BLaER1 treated with 17β-estradiol and CSF1 and Interleukin-3, amounts not matched to agents 10 nM and 100 nM (cell line): ENCODE measurements around the gene OGDH.

Source experiments
- H3K27ac ChIP-seq, 11 experiments: shearing (Covaris generic); formaldehyde crosslinking; 2 replicates each; pipeline ENCODE4 v1.8.1; 2022
- H3K27me3 ChIP-seq, 11 experiments: shearing (Covaris generic); formaldehyde crosslinking; 2 replicates each; pipeline ENCODE4 v1.8.1; 2022
- H3K36me3 ChIP-seq, 11 experiments: shearing (Covaris generic); formaldehyde crosslinking; 2 replicates each; pipeline ENCODE4 v1.8.1; 2022
- H3K4me1 ChIP-seq, 10 experiments: shearing (Covaris generic); formaldehyde crosslinking; 2 replicates each; pipeline ENCODE4 v1.8.1; 2022
- H3K4me2 ChIP-seq, 11 experiments: shearing (Covaris generic); formaldehyde crosslinking; 2 replicates each; pipeline ENCODE4 v1.8.1; 2022
- H3K4me3 ChIP-seq, 10 experiments: shearing (Covaris generic); formaldehyde crosslinking; 2 replicates each; pipeline ENCODE4 v1.8.1; 2022
- H3K9ac ChIP-seq, 11 experiments: shearing (Covaris generic); formaldehyde crosslinking; 2 replicates each; pipeline ENCODE4 v1.8.1; 2022
- H3K9me3 ChIP-seq, 11 experiments: shearing (Covaris generic); formaldehyde crosslinking; replicated peaks in 1 of 11; 2 replicates each; pipeline ENCODE4 v1.8.1; 2022
- H4K20me1 ChIP-seq, 11 experiments: shearing (Covaris generic); formaldehyde crosslinking; 2 replicates each; pipeline ENCODE4 v1.8.1; 2022
- Cebpa-rat ChIP-seq, 11 experiments: shearing (Covaris generic); IDR thresholded peaks; 2 replicates each; pipeline ENCODE4 v1.8.1; 2022

OGDH gene

DNA sequence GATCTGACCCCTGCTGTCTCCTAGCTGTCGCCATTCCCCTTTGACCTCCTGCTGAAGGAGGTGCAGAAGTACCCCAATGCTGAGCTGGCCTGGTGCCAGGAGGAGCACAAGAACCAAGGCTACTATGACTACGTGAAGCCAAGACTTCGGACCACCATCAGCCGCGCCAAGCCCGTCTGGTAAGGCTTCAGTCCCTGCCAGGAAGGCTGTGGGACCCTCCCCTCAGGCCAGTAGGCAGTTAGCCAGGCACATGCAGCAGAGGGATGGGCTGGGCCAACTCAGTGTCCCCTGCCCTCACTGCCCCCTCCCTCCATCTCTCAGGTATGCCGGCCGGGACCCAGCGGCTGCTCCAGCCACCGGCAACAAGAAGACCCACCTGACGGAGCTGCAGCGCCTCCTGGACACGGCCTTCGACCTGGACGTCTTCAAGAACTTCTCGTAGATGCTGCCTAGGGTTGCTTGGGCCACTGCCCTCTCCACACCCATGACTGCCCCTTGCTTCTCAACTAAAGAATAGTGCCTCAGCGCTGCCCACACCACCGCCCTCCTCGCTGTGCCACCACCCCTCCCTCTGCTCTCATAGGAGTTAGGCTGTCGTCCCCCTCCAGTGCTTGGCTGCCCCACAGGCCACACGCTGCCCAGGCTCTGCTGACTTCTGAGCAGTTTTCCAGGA, 101.3 kb downstream of the OGDH start:
- peaks cover 0 to 12% (median 0%) of the 10 kb centered on the region in 10 experiments; a peak in 4 of 20 replicates for H3K4me1 ChIP-seq
- H3K27me3 ChIP-seq = no peaks in the 10 kb centered on the region
- H3K9me3 ChIP-seq = peaks cover 0 to 14% (median 5%) of the 10 kb centered on the region in 11 experiments; a peak in 5 of 22 replicates
- peaks cover 48 to 77% (median 69%) of the 10 kb centered on the region in 11 experiments for H3K36me3 ChIP-seq
- H3K4me2 ChIP-seq = no peak overlapping the region
- no peak overlapping the region for H3K9ac ChIP-seq
- no peak overlapping the region for H3K27ac ChIP-seq
- H4K20me1 ChIP-seq = peaks cover 0 to 34% (median 0%) of the 10 kb centered on the region in 11 experiments; a peak in 4 of 22 replicates
- H3K4me3 ChIP-seq = no peak overlapping the region
- no peak for TF ChIP-seq Cebpa-rat (IDR thresholded peaks at IDR 0.05)

DNA sequence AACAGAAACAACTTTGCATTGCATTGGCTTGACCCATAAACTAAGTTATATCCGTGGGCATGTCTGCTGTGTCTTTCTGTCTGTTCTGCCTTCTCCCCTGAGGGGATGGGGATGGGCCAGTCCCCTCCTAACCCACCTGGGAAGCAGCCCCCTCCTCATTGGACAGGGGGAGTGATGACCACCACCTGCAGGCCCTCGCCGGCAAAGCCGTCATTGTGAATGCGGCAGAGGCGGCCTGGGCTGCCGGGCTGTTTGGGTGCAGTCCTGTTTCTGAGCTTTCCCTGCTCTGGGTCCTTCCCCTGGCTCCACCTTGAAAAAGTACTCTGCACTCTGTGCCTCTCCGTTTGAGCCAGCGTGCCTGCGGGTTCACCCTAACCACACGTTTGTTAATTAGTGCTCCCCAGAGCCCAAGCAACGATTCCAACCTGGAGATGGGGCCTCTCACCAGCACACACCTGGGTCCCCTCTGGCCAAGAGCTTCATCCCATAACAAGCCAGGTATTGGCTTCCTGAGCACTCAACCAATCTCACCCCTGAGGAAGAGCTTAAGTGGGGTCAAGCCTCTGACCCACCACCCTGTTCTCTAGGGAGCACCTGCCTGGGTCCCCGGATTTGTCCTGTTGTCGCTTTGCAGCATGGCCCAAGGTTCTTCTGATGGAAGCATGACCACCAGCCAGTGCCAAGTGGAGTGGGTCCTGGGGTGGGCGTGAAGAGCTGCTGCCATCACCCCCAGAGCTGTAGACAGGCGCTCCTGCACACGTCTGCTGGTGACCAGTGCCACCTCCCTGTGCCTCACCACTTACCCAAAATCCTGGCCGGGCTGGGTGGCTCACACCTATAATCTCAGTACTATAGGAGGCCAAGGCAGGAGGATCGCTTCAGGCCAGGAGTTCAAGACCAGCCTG, 102.8 kb downstream of the OGDH start:
- Histone ChIP-seq H3K4me3 (no peak overlapping the region), H3K9ac (no peak overlapping the region), H4K20me1 (peaks cover 0 to 34% (median 0%) of the 10 kb centered on the region in 11 experiments; a peak in 4 of 22 replicates), H3K36me3 (peaks cover 33 to 61% (median 53%) of the 10 kb centered on the region in 11 experiments), H3K9me3 (peaks cover 0 to 2% (median 0%) of the 10 kb centered on the region in 11 experiments; a peak in 3 of 22 replicates), H3K4me1 (no peaks in the 10 kb centered on the region; a peak in 1 of 20 replicates), H3K27me3 (no peaks in the 10 kb centered on the region), H3K27ac (no peak overlapping the region), H3K4me2 (no peak overlapping the region)
- TF ChIP-seq Cebpa-rat (IDR thresholded peaks at IDR 0.05) = no peak

DNA sequence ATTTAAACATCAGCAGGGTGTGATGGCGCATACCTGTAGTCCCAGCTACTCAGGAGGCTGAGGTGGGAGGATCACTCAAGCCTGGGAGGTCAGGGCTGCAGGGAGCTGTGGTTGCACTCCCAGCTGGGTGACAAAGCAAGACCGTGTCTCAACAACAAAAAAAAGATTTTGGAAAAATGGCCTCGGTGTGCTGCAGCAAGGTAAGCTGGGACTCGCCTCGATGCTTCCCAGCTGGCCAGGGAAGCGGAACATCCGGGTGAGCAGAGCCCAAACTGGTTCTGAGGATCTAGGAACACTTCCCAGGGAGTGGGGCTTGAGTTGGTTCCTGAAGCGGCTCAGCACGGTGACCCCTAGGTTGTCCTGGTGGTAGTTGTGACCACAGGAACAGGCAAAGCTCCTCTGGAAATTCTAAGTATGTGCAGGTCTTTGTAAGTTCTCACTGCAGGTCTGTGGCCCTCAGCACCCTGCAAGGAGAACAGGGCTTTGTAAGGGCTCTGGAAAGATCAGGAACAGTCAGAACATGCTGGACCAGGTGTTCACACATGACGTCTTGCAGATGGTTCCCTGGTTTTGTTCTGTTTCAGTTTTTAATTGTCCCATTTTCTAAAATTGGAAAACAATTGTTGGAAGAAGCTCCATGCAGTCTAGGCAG, 103.6 kb downstream of the OGDH start:
- H3K36me3 ChIP-seq = peaks cover 32 to 53% (median 49%) of the 10 kb centered on the region in 11 experiments
- peaks cover 0 to 34% (median 0%) of the 10 kb centered on the region in 11 experiments; a peak in 4 of 22 replicates for H4K20me1 ChIP-seq
- H3K27ac ChIP-seq = no peak overlapping the region
- TF ChIP-seq Cebpa-rat (IDR thresholded peaks at IDR 0.05) = no peak
- no peaks in the 10 kb centered on the region for H3K9me3 ChIP-seq
- no peaks in the 10 kb centered on the region; a peak in 1 of 20 replicates for H3K4me1 ChIP-seq
- H3K4me3 ChIP-seq = no peak overlapping the region
- H3K4me2 ChIP-seq = no peak overlapping the region
- no peaks in the 10 kb centered on the region for H3K27me3 ChIP-seq
- no peak overlapping the region for H3K9ac ChIP-seq

DNA sequence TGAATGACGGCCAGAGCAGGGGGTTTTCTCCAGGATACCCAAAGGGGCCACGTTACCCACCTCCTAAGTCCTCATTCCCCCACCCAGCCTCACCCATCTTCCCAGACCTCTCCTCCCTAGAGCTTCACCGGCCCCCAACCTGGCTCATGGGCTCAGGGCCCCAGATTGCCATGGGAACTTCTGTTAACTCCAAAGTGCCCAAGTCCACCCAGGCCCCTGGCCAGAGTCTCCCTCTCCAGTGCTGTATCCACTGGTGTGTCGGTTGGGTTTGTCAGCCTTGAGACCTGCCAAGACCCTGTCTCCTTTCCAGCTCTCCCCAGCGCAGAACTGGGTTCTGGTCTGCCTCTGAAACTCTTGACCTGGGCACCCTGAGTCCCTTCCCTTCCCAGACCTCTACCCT, 105.1 kb downstream of the OGDH start:
- H3K4me3 ChIP-seq = no peak overlapping the region
- H3K27ac ChIP-seq = no peak overlapping the region
- H3K36me3 ChIP-seq = peaks cover 32 to 38% (median 37%) of the 10 kb centered on the region in 11 experiments

DNA sequence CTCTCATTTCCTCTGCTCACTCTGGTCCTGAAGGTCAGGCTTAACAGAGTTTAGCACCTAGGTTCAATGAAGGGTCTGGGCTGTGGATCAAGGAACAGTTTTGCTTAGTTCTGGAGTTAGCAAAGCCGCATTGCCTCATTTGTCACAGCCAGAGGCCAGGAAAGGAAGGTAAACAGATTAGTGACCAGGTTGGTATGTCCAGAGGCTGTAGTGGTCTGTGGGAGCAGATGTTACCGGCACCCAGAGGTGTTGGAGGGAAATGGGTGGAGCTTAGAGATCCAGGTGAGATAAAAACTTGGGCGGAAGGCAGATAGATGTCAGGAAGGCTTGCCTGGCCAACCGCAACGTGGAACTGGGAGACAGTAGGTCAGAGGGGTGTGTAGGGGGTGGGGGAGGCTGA, 105.6 kb downstream of the OGDH start:
- Histone ChIP-seq H3K27me3 (no peaks in the 10 kb centered on the region), H3K9me3 (no peaks in the 10 kb centered on the region), H3K9ac (no peak overlapping the region), H3K4me2 (no peak overlapping the region), H3K4me1 (no peaks in the 10 kb centered on the region; a peak in 1 of 20 replicates), H3K27ac (no peak overlapping the region), H4K20me1 (peaks cover 0 to 32% (median 0%) of the 10 kb centered on the region in 11 experiments; a peak in 4 of 22 replicates), H3K4me3 (no peak overlapping the region), H3K36me3 (peaks cover 29 to 34% (median 32%) of the 10 kb centered on the region in 11 experiments)
- no peak for TF ChIP-seq Cebpa-rat (IDR thresholded peaks at IDR 0.05)

More for the DNA sequence above, 105.1 kb downstream of the OGDH start:
- TF ChIP-seq Cebpa-rat (IDR thresholded peaks at IDR 0.05) = no peak
- Histone ChIP-seq H3K9me3 (no peaks in the 10 kb centered on the region), H3K27me3 (no peaks in the 10 kb centered on the region), H3K9ac (no peak overlapping the region), H3K4me2 (no peak overlapping the region), H4K20me1 (peaks cover 0 to 34% (median 0%) of the 10 kb centered on the region in 11 experiments; a peak in 4 of 22 replicates), H3K4me1 (no peaks in the 10 kb centered on the region; a peak in 1 of 20 replicates)

DNA sequence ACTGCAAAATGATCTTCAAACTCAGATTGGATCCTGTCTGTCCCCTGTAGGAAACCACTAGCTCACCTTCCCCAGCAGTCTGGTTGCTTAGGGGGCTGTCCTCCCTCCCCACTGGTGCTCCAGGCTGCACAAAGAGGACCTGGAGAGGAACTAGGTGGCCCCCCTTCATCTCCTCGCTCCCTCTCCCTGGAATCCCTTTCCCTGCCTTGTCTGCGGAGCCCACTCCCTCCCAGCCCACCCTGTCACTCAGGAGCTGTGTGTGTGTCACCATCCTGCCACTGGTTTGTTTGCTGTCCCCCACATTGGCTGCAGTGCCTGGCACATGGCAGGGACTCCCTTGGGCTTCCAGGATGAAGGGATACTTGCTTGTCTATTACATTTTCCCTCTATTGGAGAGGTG, 106.7 kb downstream of the OGDH start:
- Histone ChIP-seq H3K4me1 (no peaks in the 10 kb centered on the region; a peak in 1 of 20 replicates), H3K36me3 (peaks cover 17 to 22% (median 21%) of the 10 kb centered on the region in 11 experiments), H4K20me1 (peaks cover 0 to 21% (median 0%) of the 10 kb centered on the region in 11 experiments; a peak in 4 of 22 replicates), H3K4me2 (no peak overlapping the region), H3K9ac (no peak overlapping the region), H3K9me3 (no peaks in the 10 kb centered on the region), H3K27ac (no peak overlapping the region), H3K4me3 (no peak overlapping the region), H3K27me3 (no peaks in the 10 kb centered on the region)
- TF ChIP-seq Cebpa-rat (IDR thresholded peaks at IDR 0.05) = no peak

DNA sequence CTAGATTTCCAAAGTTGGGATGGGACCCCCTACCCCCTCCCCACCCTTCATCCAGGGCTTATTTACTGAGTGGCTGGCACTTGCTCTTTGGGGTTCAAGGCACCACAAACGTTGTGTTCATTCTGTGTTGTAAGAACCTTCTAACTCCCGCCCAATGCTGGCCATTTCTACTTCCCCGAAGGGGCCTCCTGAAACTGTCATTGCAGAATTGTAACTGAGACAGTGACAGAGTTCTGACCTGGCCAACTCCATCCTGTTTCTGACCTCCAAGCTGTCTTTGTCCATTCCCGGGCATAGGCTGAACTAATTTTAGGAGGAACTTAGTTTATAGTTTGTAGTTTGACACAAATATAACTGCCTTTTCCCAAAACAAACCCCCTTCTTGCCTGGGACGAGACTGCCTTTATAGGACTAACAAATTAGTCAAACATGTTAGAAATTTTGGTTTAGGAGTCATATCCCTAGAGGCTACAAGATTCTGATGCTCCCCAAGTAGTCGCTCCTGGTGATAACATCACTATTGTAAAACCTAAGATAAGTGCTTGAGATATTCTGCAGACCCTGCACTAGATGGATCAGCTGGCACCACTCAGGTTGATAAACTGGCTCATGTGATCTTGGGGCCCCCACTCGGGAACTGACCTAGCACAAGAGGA, 107.4 kb downstream of the OGDH start:
- Histone ChIP-seq H3K36me3 (peaks cover 11 to 16% (median 14%) of the 10 kb centered on the region in 11 experiments), H3K9ac (no peak overlapping the region), H3K4me3 (no peak overlapping the region), H3K27ac (no peak overlapping the region), H3K4me2 (no peak overlapping the region), H3K9me3 (no peaks in the 10 kb centered on the region), H3K4me1 (no peaks in the 10 kb centered on the region), H4K20me1 (peaks cover 0 to 18% (median 0%) of the 10 kb centered on the region in 11 experiments; a peak in 3 of 22 replicates), H3K27me3 (no peaks in the 10 kb centered on the region)
- TF ChIP-seq Cebpa-rat (IDR thresholded peaks at IDR 0.05) = no peak

DNA sequence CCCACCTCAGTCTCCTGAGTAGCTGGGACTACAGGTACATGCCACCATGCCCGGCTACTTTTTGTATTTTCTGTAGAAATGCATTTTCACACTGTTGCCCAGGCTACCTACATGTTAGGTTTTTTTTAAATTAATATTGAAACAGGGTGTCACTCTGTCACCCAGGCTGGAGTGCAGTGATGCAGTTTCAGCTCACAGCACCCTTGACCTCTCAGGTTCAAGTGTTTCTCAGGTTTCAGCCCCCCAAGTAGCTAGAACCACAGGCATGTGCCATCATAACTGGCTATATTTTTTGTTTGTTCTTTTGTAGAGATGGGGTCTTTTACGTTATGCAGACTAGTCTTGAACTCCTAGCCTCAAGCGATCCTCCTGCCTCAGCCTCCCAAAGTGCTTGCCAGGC, 109.8 kb downstream of the OGDH start:
- no peak overlapping the region for H3K4me3 ChIP-seq
- H3K27ac ChIP-seq = no peak overlapping the region
- H3K27me3 ChIP-seq = no peaks in the 10 kb centered on the region
- H3K36me3 ChIP-seq = no peaks in the 10 kb centered on the region; a peak in 1 of 22 replicates
- H3K9ac ChIP-seq = no peak overlapping the region
- no peak overlapping the region for H3K4me2 ChIP-seq
- no peak for TF ChIP-seq Cebpa-rat (IDR thresholded peaks at IDR 0.05)
- H3K9me3 ChIP-seq = peaks cover 13 to 22% (median 19%) of the 10 kb centered on the region in 11 experiments
- H3K4me1 ChIP-seq = no peaks in the 10 kb centered on the region
- no peaks in the 10 kb centered on the region for H4K20me1 ChIP-seq
